ENCODE measurements around the gene RECQL5.

GRCh38 chr17:75658237-75658636 is 8.7 kb downstream of the RECQL5 start:
- TF ChIP-seq CTCF (conservative IDR thresholded peaks at IDR 0.05 in 1 of 2, IDR thresholded peaks at IDR 0.05 in 1 of 2; ENCODE audit: extremely low read depth in 1 of 2, insufficient read depth in 1 of 2, low read depth in 1 of 2, low read length in 2 of 2) (no peak), EZH2 (IDR thresholded peaks at IDR 0.05; ENCODE audit: borderline replicate concordance, low read length) (no peak)
